ENCODE results near the gene SKOR1.

- TF ChIP-seq YY1 (IDR thresholded peaks at IDR 0.05; ENCODE audit: insufficient read depth, insufficient read length) = no peak
- no peak for TF ChIP-seq SUZ12 (IDR thresholded peaks at IDR 0.05; ENCODE audit: extremely low read depth, insufficient read depth, insufficient read length)
- no peak for TF ChIP-seq ZNF274 (IDR thresholded peaks at IDR 0.05; ENCODE audit: low read depth, low read length)
These were observed 28.1 kb downstream of the SKOR1 start for GRCh38 chr15:67853454-67853853.
